ENCODE results near the gene ADAMTS2.
A peak's percentile ranks its signal among the peaks of the same experiment; 100 is the strongest.

ADAMTS2 gene

DNA sequence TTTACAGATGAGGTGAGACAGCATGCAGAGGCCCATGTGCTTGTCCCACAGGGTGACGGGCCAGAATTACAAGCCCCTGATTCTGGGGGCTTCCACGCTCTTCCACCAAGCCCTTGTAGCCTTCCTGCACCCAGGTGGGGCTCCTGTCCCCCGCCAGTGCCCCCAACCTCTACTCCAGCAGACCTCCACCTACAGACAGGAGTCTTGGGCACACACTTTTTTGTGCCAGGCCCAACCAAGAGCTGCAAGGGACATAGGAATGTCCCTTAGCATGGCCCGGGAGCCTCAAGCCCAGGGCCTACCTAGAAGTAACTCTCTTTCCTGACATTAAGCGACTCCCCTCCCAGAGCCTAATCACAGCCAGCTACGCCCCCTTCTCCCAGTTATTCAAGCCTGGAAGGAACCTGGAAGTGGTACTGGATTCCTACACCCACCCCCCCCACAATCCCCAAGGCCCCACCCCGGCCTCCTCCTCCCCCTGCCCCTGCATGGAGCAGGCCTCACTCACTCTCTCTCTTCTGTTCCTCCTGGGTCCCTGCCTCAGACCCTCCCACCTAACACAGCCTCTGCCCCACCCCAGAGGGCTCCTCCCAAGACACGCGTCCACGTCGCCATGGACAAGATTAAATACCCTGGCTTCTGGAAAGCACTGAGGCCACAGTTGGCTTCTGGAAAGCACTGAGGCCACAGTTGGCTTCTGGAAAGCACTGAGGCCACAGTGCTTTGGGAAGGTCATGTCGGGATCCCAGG is 30.5 kb downstream of the ADAMTS2 start:
- no peak overlapping the region for H3K4me3 ChIP-seq (ENCODE audit: low read depth, low read length)
- DNase-seq (ENCODE audit: low read depth) = no peak
- TF ChIP-seq, protein P1, sequence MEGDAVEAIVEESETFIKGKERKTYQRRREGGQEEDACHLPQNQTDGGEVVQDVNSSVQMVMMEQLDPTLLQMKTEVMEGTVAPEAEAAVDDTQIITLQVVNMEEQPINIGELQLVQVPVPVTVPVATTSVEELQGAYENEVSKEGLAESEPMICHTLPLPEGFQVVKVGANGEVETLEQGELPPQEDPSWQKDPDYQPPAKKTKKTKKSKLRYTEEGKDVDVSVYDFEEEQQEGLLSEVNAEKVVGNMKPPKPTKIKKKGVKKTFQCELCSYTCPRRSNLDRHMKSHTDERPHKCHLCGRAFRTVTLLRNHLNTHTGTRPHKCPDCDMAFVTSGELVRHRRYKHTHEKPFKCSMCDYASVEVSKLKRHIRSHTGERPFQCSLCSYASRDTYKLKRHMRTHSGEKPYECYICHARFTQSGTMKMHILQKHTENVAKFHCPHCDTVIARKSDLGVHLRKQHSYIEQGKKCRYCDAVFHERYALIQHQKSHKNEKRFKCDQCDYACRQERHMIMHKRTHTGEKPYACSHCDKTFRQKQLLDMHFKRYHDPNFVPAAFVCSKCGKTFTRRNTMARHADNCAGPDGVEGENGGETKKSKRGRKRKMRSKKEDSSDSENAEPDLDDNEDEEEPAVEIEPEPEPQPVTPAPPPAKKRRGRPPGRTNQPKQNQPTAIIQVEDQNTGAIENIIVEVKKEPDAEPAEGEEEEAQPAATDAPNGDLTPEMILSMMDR (conservative IDR thresholded peaks at IDR 0.05; ENCODE audit: low read depth, low read length) = no peak

DNA sequence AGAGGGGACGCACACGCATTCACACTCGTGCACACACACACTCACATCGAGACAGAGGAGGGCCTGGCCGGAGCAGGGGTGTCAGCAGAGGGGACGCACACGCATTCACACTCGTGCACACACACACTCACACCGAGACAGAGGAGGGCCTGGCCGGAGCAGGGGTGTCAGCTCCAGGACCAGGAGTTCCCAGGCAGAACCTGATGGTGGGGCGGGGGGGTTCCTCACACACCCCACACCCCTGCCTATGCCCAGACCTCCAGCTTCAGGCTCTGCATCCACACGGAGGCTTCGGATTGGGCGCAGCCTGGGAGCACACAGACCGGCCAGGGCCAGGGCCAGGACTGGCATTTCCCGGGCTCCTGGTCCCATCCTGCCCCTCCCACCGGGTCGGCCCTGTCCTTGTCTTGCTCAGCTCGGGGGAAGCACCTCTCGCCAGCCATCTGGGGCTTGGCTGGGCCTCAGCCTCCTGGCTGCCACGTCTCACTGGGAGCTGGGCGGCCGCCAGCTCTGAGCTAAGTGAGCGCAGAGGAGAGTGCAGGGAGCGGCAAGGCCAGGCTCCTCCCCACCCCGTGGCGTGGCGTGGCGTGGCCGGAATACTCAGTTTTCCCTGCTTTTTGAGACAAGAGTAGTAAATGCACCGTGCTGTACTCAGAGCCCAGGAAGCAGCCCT is 31.3 kb downstream of the ADAMTS2 start:
- TF ChIP-seq, protein P1 (conservative IDR thresholded peaks at IDR 0.05; ENCODE audit: low read depth, low read length) = no peak
- H3K4me3 ChIP-seq (ENCODE audit: low read depth, low read length) = no peak overlapping the region
- DNase-seq (ENCODE audit: low read depth) = peak; percentile 78

DNA sequence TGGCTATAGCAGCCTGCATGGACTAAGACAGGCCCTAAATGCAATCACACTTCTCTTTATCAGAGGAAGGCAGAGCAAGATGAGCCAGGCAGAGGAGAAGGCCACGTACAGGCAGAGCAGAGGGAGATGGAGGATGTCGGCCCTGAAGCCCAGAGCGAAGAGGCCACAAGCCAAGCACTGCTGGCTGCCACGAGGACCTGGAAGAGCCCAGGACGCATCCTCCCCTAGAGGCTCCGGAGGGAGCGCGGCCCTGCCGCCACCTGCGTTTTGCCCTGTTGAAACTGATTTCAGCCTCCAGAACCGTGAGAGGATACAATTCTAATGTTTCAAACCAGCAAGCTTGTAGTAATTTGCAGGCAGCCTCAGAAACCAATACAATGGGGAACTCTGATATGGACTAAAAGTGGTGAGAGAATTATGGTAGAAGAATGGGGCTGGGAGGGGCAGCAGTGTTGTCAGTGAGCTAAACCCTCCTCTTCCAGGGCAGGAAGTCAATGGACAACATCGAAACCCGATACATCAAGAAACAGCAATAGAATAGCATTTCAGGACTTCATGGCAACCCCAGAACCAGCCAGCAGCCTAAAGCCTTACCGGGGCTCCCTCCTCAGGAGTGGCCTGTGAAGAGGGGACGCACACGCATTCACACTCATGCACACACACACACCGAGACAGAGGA is 32.6 kb downstream of the ADAMTS2 start:
- TF ChIP-seq, protein P1 (conservative IDR thresholded peaks at IDR 0.05; ENCODE audit: low read depth, low read length) = no peak
- peak; percentile 39 for DNase-seq (ENCODE audit: low read depth)
- no peak overlapping the region for H3K4me3 ChIP-seq (ENCODE audit: low read depth, low read length)

DNA sequence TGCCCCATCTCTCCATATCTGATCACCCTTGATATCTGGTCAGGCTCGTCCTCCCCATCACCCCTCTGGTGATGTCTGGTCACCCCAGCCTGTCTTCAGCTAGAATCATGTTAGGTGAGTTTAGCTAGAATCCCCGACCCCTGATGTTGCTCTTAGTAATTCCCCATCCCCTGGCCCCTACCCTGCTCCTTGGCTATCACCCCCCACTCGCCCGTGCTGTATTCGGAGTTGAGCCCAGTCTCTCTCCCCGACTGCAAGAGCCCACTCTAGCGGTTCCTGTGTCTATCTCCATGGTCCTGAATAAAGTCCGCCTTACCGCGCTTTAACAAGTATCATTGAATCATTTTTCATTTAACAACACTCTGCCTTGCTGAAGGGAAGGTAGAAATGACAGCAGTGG is 33.7 kb downstream of the ADAMTS2 start:
- H3K4me3 ChIP-seq (ENCODE audit: low read depth, low read length) = no peak overlapping the region
- TF ChIP-seq, protein P1 (conservative IDR thresholded peaks at IDR 0.05; ENCODE audit: low read depth, low read length) = no peak
- DNase-seq (ENCODE audit: low read depth) = no peak

DNA sequence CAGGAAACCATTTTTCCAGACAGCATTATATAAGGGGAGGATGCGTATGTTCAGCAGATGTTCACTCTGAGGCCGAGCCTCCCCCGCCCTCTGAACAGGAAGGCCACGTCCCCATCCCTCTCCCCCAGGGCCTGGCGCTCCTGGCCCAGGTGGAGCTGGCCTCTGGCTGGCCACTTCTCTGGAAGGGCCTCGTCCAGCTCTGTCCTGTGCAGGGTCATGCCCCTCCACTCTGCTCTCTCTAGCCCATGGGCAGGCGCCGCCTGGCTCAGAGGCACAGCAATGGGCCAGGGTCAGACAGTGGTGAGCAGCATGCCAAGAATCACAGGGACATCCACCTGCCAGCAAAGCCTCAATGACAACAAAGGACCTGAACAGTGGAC is 34.2 kb downstream of the ADAMTS2 start:
- no peak for DNase-seq (ENCODE audit: low read depth)
- no peak overlapping the region for H3K4me3 ChIP-seq (ENCODE audit: low read depth, low read length)
- TF ChIP-seq, protein P1 (conservative IDR thresholded peaks at IDR 0.05; ENCODE audit: low read depth, low read length) = no peak

DNA sequence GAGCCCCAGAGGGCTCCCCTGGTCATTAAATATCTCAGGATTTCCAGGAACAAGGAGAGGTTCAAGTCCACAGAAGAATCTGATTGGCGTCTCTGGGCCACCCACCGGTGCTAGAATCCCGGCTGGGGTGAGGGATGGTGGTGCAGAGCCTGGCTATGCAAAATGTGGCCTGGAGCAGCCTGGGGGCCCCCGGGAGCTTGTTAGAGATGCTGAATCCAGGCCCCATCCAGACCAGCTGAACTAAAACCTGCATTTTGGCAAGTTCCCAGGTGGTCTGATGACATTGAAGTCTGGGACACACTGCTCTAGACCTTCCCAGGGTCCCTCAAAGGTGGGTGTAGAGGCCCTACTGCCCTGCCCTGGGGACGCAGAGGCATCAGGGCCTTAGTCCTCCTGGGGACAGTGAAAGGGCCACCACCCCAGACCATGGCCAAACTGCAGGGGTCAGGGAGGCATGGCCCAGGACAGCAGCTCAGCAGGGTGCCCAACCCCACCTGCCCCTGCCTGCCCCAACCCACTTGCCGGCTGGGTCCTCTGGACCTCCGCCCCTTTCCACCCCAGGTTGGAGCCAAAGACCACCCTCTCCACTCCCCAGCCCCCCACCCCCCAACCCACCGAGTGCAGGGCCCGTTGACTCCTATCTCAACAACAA is 34.7 kb downstream of the ADAMTS2 start:
- H3K4me3 ChIP-seq (ENCODE audit: low read depth, low read length) = no peak overlapping the region
- TF ChIP-seq, protein P1 (conservative IDR thresholded peaks at IDR 0.05; ENCODE audit: low read depth, low read length) = no peak
- DNase-seq (ENCODE audit: low read depth) = no peak

All from choroid plexus epithelial cell (primary cell).